Spleen (tissue), 11 donors: Measurements from ENCODE around the gene ANKRD28. TPM values are rescaled to one million over a fixed set of nuclear protein-coding genes. Genes with fewer than 3 reads are reported as not detected.

Experiments
- DNase-seq: peaks from one replicate; pipeline ENCODE4 v3.0.0-alpha.2; 2020
- H3K27ac ChIP-seq, 8 donors: fragments of 200-600 bp; sonication (generic) in 7 of 8; 1 replicate in 4 of 8; 2 replicates in 4 of 8; pipeline versions ENCODE4 v1.5.0 to v1.8.0; 2016 to 2021; ENCODE audit warnings: inconsistent platforms in 4 of 8, mild to moderate bottlenecking in 4 of 8, moderate library complexity in 1 of 8
- H3K27me3 ChIP-seq, 7 donors: fragments of 200-600 bp; sonication (generic) in 6 of 7; replicated peaks in 1 of 7; 1 replicate in 4 of 7; 2 replicates in 3 of 7; pipeline versions ENCODE4 v1.5.0 to v1.8.0; 2016 to 2021; ENCODE audit warnings: inconsistent platforms in 3 of 7, mild to moderate bottlenecking in 1 of 7
- H3K36me3 ChIP-seq, 6 donors: fragments of 200-600 bp; sonication (generic) in 5 of 6; 1 replicate in 4 of 6; 2 replicates in 2 of 6; pipeline versions ENCODE4 v1.5.0 to v1.8.0; 2016 to 2021; ENCODE audit warnings: inconsistent platforms in 2 of 6
- H3K4me1 ChIP-seq, 6 donors: fragments of 200-600 bp; sonication (generic) in 5 of 6; 1 replicate in 3 of 6; 2 replicates in 3 of 6; pipeline versions ENCODE4 v1.5.0 to v1.8.0; 2016 to 2021; ENCODE audit warnings: inconsistent platforms in 3 of 6
- H3K4me3 ChIP-seq, 8 donors: fragments of 200-600 bp; sonication (generic) in 7 of 8; 1 replicate in 4 of 8; 2 replicates in 4 of 8; pipeline versions ENCODE4 v1.5.0 to v1.8.0; 2016 to 2021; ENCODE audit warnings: inconsistent platforms in 4 of 8, mild to moderate bottlenecking in 4 of 8, moderate library complexity in 2 of 8
- H3K9me3 ChIP-seq, 8 donors: fragments of 200-600 bp; sonication (generic) in 7 of 8; 1 replicate in 4 of 8; 2 replicates in 4 of 8; pipeline versions ENCODE4 v1.5.0 to v1.8.0; 2016 to 2021; ENCODE audit warnings: inconsistent platforms in 4 of 8
- CTCF ChIP-seq, 11 experiments: fragments of 200-600 bp in 7 of 11; fragments of 450-650 bp in 4 of 11; sonication (generic) in 4 of 11; IDR thresholded peaks in 8 of 11; conservative IDR thresholded peaks in 3 of 11; 1 replicate in 7 of 11; 2 replicates in 4 of 11; pipeline versions ENCODE4 v1.4.0 to v1.8.0; 2016 to 2021; ENCODE audit warnings: antibody characterized with exemption in 11 of 11, inconsistent platforms in 4 of 11, mild to moderate bottlenecking in 1 of 11
- POLR2A ChIP-seq, 3 donors: fragments of 450-650 bp; IDR thresholded peaks; one replicate each; pipeline ENCODE4 v1.5.1; 2017; ENCODE audit warnings: antibody characterized with exemption in 3 of 3, mild to moderate bottlenecking in 1 of 3
- POLR2AphosphoS5 ChIP-seq, 3 donors: sonication (generic); formaldehyde crosslinking; IDR thresholded peaks; one replicate each; pipeline ENCODE4 v1.5.1; 2017; ENCODE audit warnings: antibody characterized with exemption in 3 of 3
- WGBS, 5 donors: extraction: QIAGEN DNeasy Blood & Tissue Kit in 3 of 5; methylation state at CpG; one replicate each; pipeline versions ENCODE4 v1.1.5 to v1.1.7; 2013 to 2018; 5-methylcytosine and 5-hydroxymethylcytosine counted together
- intact Hi-C: fragments of 100-400 bp; cut with DNase I; formaldehyde crosslinking; loops from one replicate; pipeline ENCODE4 v1.15.0; 2023; ENCODE audit warnings: low total_unique reads
- polyA plus RNA-seq, 3 donors: library from polyadenylated mRNA; stranded (reverse); fragments of 200-250 nt; gene quantifications; one replicate each; pipeline ENCODE4 v1.2.1, GENCODE V29; 2013
- total RNA-seq, 7 donors: library from RNA; depleted of rRNA in 3 of 7; stranded (reverse); fragments of >200 nt in 3 of 7; fragmentation: NEBNext Ultra II Directional in 4 of 7; extraction: Animal tissue kit (Norgen Biotek cat#: 25700) in 4 of 7; gene quantifications; one replicate each; pipeline versions ENCODE4 v1.1.0 to v1.2.1, GENCODE V29; 2016 to 2021
- donor health status: healthy with polysubstance abuse.
- donor health status: DM: no; HTN: no; CAD: no; lungs with moderate emphysema.
- donor health status: DM: no; HTN: no; CAD: no.
- donor health status: Bipolar disorder and iron deficiency.
- donor health status: healthy.
- donor health status: DM: no; HTN: no; CAD: no.
- donor health status: DM: yes; HTN: yes; CAD: no.

The ANKRD28 gene
- total and polyA plus RNA-seq, 10 donors, result 5.3 to 68.6 (median 42.2) TPM

GRCh38 chr3:15645246-15645645 is 152.5 kb downstream of the ANKRD28 start:
- Histone ChIP-seq H3K27me3 (no peaks in the 10 kb centered on the region), H3K27ac (no peak overlapping the region), H3K9me3 (no peaks in the 10 kb centered on the region), H3K36me3 (peaks cover 0 to 33% (median 0%) of the 10 kb centered on the region in 6 donors), H3K4me3 (no peak overlapping the region), H3K4me1 (peaks cover 17 to 44% (median 28%) of the 10 kb centered on the region in 6 donors)
- DNase-seq, result no peak
- no peak for TF ChIP-seq POLR2AphosphoS5 (IDR thresholded peaks at IDR 0.05)
- TF ChIP-seq POLR2A (IDR thresholded peaks at IDR 0.05), result no peak
- no peak for TF ChIP-seq CTCF (IDR thresholded peaks at IDR 0.05 in 8 of 11, conservative IDR thresholded peaks at IDR 0.05 in 3 of 11)
- WGBS, 5 donors, result 68 to 81% (median 76%) methylated on average over 3 to 6 of the region's 6 CpGs
- intact Hi-C loops, result no loop called here

- Histone ChIP-seq H3K9me3 (no peaks in the 10 kb centered on the region), H3K4me3 (no peak overlapping the region), H3K27ac (peak overlapping the region in 1 of 8 donors; percentile 77), H3K27me3 (no peaks in the 10 kb centered on the region), H3K36me3 (peaks cover 0 to 21% (median 0%) of the 10 kb centered on the region in 6 donors), H3K4me1 (peaks cover 4 to 44% (median 23%) of the 10 kb centered on the region in 6 donors)
- no peak for TF ChIP-seq CTCF (IDR thresholded peaks at IDR 0.05 in 8 of 11, conservative IDR thresholded peaks at IDR 0.05 in 3 of 11)
- no peak for TF ChIP-seq POLR2AphosphoS5 (IDR thresholded peaks at IDR 0.05)
- TF ChIP-seq POLR2A (IDR thresholded peaks at IDR 0.05), result no peak
- WGBS, 5 donors, result 80 to 100% (median 93%) methylated on average over 1 of the region's 1 CpG
- no peak for DNase-seq
- intact Hi-C loops, result loop anchor here (10.0 kb wide), 1 partner anchor 536 kb away; the partner anchor contains the start of gene GALNT15
Measured at GRCh38 chr3:15638891-15639262, 158.9 kb downstream of the ANKRD28 start.

GRCh38 chr3:15638193-15638890 is 159.4 kb downstream of the ANKRD28 start:
- no peak for TF ChIP-seq POLR2A (IDR thresholded peaks at IDR 0.05)
- H3K4me3 ChIP-seq, result no peak overlapping the region
- H3K9me3 ChIP-seq, result no peaks in the 10 kb centered on the region
- peak overlapping the region in 3 of 8 donors; percentile 75 to 82 (median 77) for H3K27ac ChIP-seq
- intact Hi-C loops, result loop anchor here (10.0 kb wide), 1 partner anchor 536 kb away; the partner anchor contains the start of gene GALNT15
- 78 to 87% (median 81%) methylated on average over 6 of the region's 6 CpGs for WGBS, 5 donors
- no peaks in the 10 kb centered on the region for H3K27me3 ChIP-seq
- peaks cover 4 to 46% (median 23%) of the 10 kb centered on the region in 6 donors for H3K4me1 ChIP-seq
- DNase-seq, result no peak
- peaks cover 0 to 20% (median 0%) of the 10 kb centered on the region in 6 donors for H3K36me3 ChIP-seq

GRCh38 chr3:15637131-15637951 is 160.4 kb downstream of the ANKRD28 start:
- Histone ChIP-seq H3K4me3 (no peak overlapping the region), H3K9me3 (no peaks in the 10 kb centered on the region), H3K27me3 (no peaks in the 10 kb centered on the region), H3K27ac (peak overlapping the region; percentile 20 to 82 (median 68)), H3K4me1 (peaks cover 4 to 46% (median 23%) of the 10 kb centered on the region in 6 donors), H3K36me3 (peaks cover 0 to 11% (median 0%) of the 10 kb centered on the region in 6 donors)
- intact Hi-C loops, result loop anchor here (10.0 kb wide), 1 partner anchor 537 kb away; the partner anchor contains the start of gene GALNT15
- TF ChIP-seq POLR2AphosphoS5 (IDR thresholded peaks at IDR 0.05) (no peak), CTCF (IDR thresholded peaks at IDR 0.05 in 8 of 11, conservative IDR thresholded peaks at IDR 0.05 in 3 of 11) (no peak), POLR2A (IDR thresholded peaks at IDR 0.05) (no peak)
- 64 to 71% (median 70%) methylated on average over 7 of the region's 7 CpGs for WGBS, 5 donors
- DNase-seq, result no peak
